ENCODE measurements around the gene VWA3A. TPM values are rescaled to one million over a fixed set of nuclear protein-coding genes. Genes with fewer than 3 reads are reported as not detected.

The VWA3A gene
- total and polyA plus RNA-seq, 2 of the 8 experiments (the other 6 are each of a cell fraction or from before 2014, with no cell fraction given) = 0.05 TPM; not detected in 1

DNA sequence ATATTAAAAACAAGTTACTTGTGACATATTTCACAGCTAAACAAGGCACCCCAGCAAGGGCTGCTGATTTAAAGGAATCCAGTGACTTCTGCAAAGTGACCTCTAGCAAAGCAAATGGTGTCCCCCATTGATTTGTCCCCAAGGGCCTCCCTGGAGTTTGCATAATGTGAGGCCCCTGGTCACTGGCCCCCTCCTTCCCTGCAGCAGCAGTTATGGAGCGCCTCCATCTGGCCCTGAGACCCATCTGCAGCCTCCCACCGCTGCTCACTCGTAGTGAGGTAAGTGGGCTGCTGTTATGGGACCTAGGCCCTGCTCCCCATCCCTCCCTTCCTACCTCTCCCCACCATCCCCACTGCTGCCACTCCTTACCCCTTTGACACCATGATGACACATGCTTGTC, 94.2 kb downstream of the VWA3A start:
- Histone ChIP-seq H3K4me2 (ENCODE audit: insufficient read depth in 1 of 2, low read depth in 2 of 2, low read length in 2 of 2) (no peak overlapping the region), H3K4ac (replicated peaks; ENCODE audit: insufficient read length, low read depth, low read length) (no peak overlapping the region), H2BK5ac (ENCODE audit: low read depth, low read length) (no peak overlapping the region), H3K36me3 (ENCODE audit: control insufficient read depth in 2 of 4, insufficient read depth in 4 of 4, low read length in 3 of 4) (no peaks in the 10 kb centered on the region), H4K91ac (replicated peaks; ENCODE audit: insufficient read length, low read length) (no peak overlapping the region), H2BK120ac (replicated peaks; ENCODE audit: low read depth, low read length) (no peak overlapping the region), H3K14ac (ENCODE audit: insufficient read length) (no peak overlapping the region), H2AFZ (ENCODE audit: low read length) (no peak overlapping the region), H3K27ac (ENCODE audit: low read depth, low read length) (no peak overlapping the region), H3K4me3 (ENCODE audit: extremely low read depth in 1 of 4, insufficient read depth in 2 of 4, low read depth in 3 of 4, low read length in 4 of 4) (no peak overlapping the region), H4K8ac (ENCODE audit: extremely low read depth, insufficient read depth, low read length) (no peak overlapping the region), H3K79me2 (ENCODE audit: control insufficient read depth in 1 of 2, insufficient read depth in 2 of 2, low read length in 2 of 2) (no peaks in the 10 kb centered on the region), H2AK5ac (ENCODE audit: low read depth, low read length) (no peak overlapping the region), H3K9ac (replicated peaks in 1 of 4; ENCODE audit: extremely low read depth in 1 of 4, low read depth in 3 of 4, low read length in 3 of 4) (no peak overlapping the region), H2BK20ac (ENCODE audit: low read length) (no peak overlapping the region), H3K18ac (ENCODE audit: extremely low read depth, low read length) (no peak overlapping the region), H3K27me3 (replicated peaks in 1 of 4; ENCODE audit: control insufficient read depth in 3 of 4, extremely low read depth in 1 of 4, insufficient read depth in 3 of 4, low read length in 3 of 4) (peaks cover 0 to 6% (median 2%) of the 10 kb centered on the region in 4 experiments; a peak in 4 of 7 replicates), H3K56ac (replicated peaks; ENCODE audit: insufficient read length, low read depth, low read length) (no peak overlapping the region), H3K79me1 (ENCODE audit: low read depth, low read length) (no peaks in the 10 kb centered on the region), H2BK12ac (ENCODE audit: low read depth, low read length) (no peak overlapping the region), H3K23ac (ENCODE audit: insufficient read length) (no peak overlapping the region), H3K9me3 (ENCODE audit: insufficient read depth in 2 of 2, low read depth in 1 of 2, low read length in 1 of 2) (no peaks in the 10 kb centered on the region), H3K4me1 (replicated peaks in 1 of 4; ENCODE audit: control insufficient read depth in 3 of 4, insufficient read depth in 4 of 4, low read length in 3 of 4) (peaks cover 4 to 12% (median 10%) of the 10 kb centered on the region in 4 experiments; a peak in 6 of 7 replicates), H2BK15ac (ENCODE audit: low read length) (no peak overlapping the region), H4K20me1 (replicated peaks in 1 of 2; ENCODE audit: control insufficient read depth in 1 of 2, insufficient read depth in 2 of 2, low read length in 2 of 2) (no peaks in the 10 kb centered on the region), H3K23me2 (ENCODE audit: low read depth, low read length) (peaks cover 8% of the 10 kb centered on the region), H4K5ac (ENCODE audit: insufficient read length, low read depth, low read length) (no peak overlapping the region)
- peak in 1 of 2 experiments; percentile 79 for DNase-seq (ENCODE audit: low read depth in 1 of 2, low spot score in 2 of 2)
- TF ChIP-seq RAD21 (IDR thresholded peaks at IDR 0.05 in 1 of 2, conservative IDR thresholded peaks at IDR 0.05 in 1 of 2; ENCODE audit: low read depth in 2 of 2, low read length in 2 of 2) (peak; percentile 81 to 87), YY1 (IDR thresholded peaks at IDR 0.05; ENCODE audit: low read depth, low read length) (peak; percentile 44; the same call in 1 of the 2 replicates), GABPA (IDR thresholded peaks at IDR 0.05; ENCODE audit: borderline replicate concordance, insufficient read depth, low read length) (no peak)
- TF ChIP-seq, protein P1, sequence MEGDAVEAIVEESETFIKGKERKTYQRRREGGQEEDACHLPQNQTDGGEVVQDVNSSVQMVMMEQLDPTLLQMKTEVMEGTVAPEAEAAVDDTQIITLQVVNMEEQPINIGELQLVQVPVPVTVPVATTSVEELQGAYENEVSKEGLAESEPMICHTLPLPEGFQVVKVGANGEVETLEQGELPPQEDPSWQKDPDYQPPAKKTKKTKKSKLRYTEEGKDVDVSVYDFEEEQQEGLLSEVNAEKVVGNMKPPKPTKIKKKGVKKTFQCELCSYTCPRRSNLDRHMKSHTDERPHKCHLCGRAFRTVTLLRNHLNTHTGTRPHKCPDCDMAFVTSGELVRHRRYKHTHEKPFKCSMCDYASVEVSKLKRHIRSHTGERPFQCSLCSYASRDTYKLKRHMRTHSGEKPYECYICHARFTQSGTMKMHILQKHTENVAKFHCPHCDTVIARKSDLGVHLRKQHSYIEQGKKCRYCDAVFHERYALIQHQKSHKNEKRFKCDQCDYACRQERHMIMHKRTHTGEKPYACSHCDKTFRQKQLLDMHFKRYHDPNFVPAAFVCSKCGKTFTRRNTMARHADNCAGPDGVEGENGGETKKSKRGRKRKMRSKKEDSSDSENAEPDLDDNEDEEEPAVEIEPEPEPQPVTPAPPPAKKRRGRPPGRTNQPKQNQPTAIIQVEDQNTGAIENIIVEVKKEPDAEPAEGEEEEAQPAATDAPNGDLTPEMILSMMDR (IDR thresholded peaks at IDR 0.05; ENCODE audit: control extremely low read depth in 1 of 3, insufficient read depth in 1 of 3, low read depth in 1 of 3, low read length in 3 of 3) = peak; percentile 82 to 90 (median 86)
- ChIA-PET POLR2A (ENCODE audit: partially characterized antibody) (interaction anchor here (1.6 kb wide), 1 partner anchor 14 kb away, joined by 4 read pairs; no protein-coding TSS in a partner anchor), CTCF (ENCODE audit: partially characterized antibody) (interaction anchor here (0.6 to 8.0 kb wide), 29 partner anchors 8 to 205 kb away, joined by 3 to 127 read pairs (median 6); partner anchors contain the start of genes MOSMO and PDZD9)
- WGBS, 2 experiments (ENCODE audit: extremely low coverage in 1 of 2, insufficient coverage in 1 of 2, insufficient read length in 1 of 2, insufficient replicate concordance in 2 of 2, low coverage in 1 of 2, low lambda C conversion rate in 2 of 2, missing lambda C conversion rate in 1 of 2) = 29% methylated on average over 3 of the region's 3 CpGs; no CpG with 5 or more reads in 1 of the 2 experiments
- FAIRE-seq = no peak

Data from H1 (cell line).